ENCODE results near the gene APOL5. TPM values are rescaled to one million over a fixed set of nuclear protein-coding genes. Genes with fewer than 3 reads are reported as not detected.

APOL5 gene
- total and polyA plus RNA-seq, 4 experiments from 2014 or later, result not detected

GRCh38 chr22:35769974-35770373 lies 52.3 kb downstream of the APOL5 start:
- H3K27ac ChIP-seq (ENCODE audit: low read depth, low read length), result no peak overlapping the region
- intact Hi-C loops (cut with micrococcal nuclease), result no loop called here
- CTCF ChIA-PET (ENCODE audit: partially characterized antibody), result no interaction called here
- H3K9me3 ChIP-seq (ENCODE audit: control insufficient read depth in 1 of 2, low read length in 2 of 2), result no peaks in the 10 kb centered on the region
- H3K4me3 Mint-ChIP-seq, result no peak overlapping the region
- no peaks in the 10 kb centered on the region for H3K27me3 ChIP-seq (ENCODE audit: insufficient read depth, low read length)
- no peak overlapping the region for H3K27ac Mint-ChIP-seq
- no peak overlapping the region for H3K4me3 ChIP-seq (ENCODE audit: low read length in 2 of 2)
- no peaks in the 10 kb centered on the region for H3K36me3 Mint-ChIP-seq
- POLR2A ChIA-PET (ENCODE audit: partially characterized antibody), result no interaction called here
- H3K4me1 ChIP-seq (ENCODE audit: insufficient read depth, low read length), result no peaks in the 10 kb centered on the region
- H3K4me1 Mint-ChIP-seq, result peaks cover 0 to 1% (median 0%) of the 10 kb centered on the region in 4 donors
- no peak for DNase-seq
- H3K36me3 ChIP-seq (ENCODE audit: insufficient read depth, low read length), result no peaks in the 10 kb centered on the region
- peaks cover 3 to 5% of the 10 kb centered on the region in 2 donors for H3K27me3 Mint-ChIP-seq
- peaks cover 0 to 2% (median 0%) of the 10 kb centered on the region in 8 donors for H3K9me3 Mint-ChIP-seq

GRCh38 chr22:35775339-35775738 lies 57.7 kb downstream of the APOL5 start:
- POLR2A ChIA-PET (ENCODE audit: partially characterized antibody), result no interaction called here
- no peak for DNase-seq
- Mint-ChIP-seq H3K4me3 (no peak overlapping the region), H3K27ac (no peak overlapping the region), H3K36me3 (no peaks in the 10 kb centered on the region), H3K27me3 (peaks cover 3% of the 10 kb centered on the region in 2 donors), H3K4me1 (peaks cover 0 to 1% (median 0%) of the 10 kb centered on the region in 4 donors), H3K9me3 (no peaks in the 10 kb centered on the region)
- Histone ChIP-seq H3K27ac (ENCODE audit: low read depth, low read length) (no peak overlapping the region), H3K9me3 (ENCODE audit: control insufficient read depth in 1 of 2, low read length in 2 of 2) (no peaks in the 10 kb centered on the region), H3K4me3 (ENCODE audit: low read length in 2 of 2) (no peak overlapping the region), H3K4me1 (ENCODE audit: insufficient read depth, low read length) (no peaks in the 10 kb centered on the region), H3K36me3 (ENCODE audit: insufficient read depth, low read length) (no peaks in the 10 kb centered on the region), H3K27me3 (ENCODE audit: insufficient read depth, low read length) (no peaks in the 10 kb centered on the region)
- CTCF ChIA-PET (ENCODE audit: partially characterized antibody), result no interaction called here
- intact Hi-C loops (cut with micrococcal nuclease), result no loop called here

GRCh38 chr22:35777335-35777975 lies 59.8 kb downstream of the APOL5 start:
- CTCF ChIA-PET (ENCODE audit: partially characterized antibody), result no interaction called here
- H3K36me3 Mint-ChIP-seq, result no peaks in the 10 kb centered on the region

More at GRCh38 chr22:35777335-35777975, 59.8 kb downstream of the APOL5 start:
- Histone ChIP-seq H3K4me3 (ENCODE audit: low read length in 2 of 2) (no peak overlapping the region), H3K4me1 (ENCODE audit: insufficient read depth, low read length) (no peaks in the 10 kb centered on the region), H3K27ac (ENCODE audit: low read depth, low read length) (no peak overlapping the region), H3K27me3 (ENCODE audit: insufficient read depth, low read length) (no peaks in the 10 kb centered on the region), H3K36me3 (ENCODE audit: insufficient read depth, low read length) (no peaks in the 10 kb centered on the region), H3K9me3 (ENCODE audit: control insufficient read depth in 1 of 2, low read length in 2 of 2) (no peaks in the 10 kb centered on the region)
- Mint-ChIP-seq H3K27ac (no peak overlapping the region), H3K9me3 (no peaks in the 10 kb centered on the region), H3K4me1 (no peaks in the 10 kb centered on the region), H3K4me3 (no peak overlapping the region), H3K27me3 (peaks cover 3 to 5% of the 10 kb centered on the region in 2 donors)
- intact Hi-C loops (cut with micrococcal nuclease), result no loop called here
- POLR2A ChIA-PET (ENCODE audit: partially characterized antibody), result no interaction called here
- DNase-seq, result no peak

Other genes with a start within 250 kb of the APOL5 start
- not detected for gene RASD2, start 177.0 kb upstream of the APOL5 start, total RNA-seq
- gene RASD2, start 177.0 kb upstream of the APOL5 start, polyA plus RNA-seq, result under 1 TPM in 1 of 2 donors, not detected in 1; 0.13 TPM
- not detected for gene MB, start 100.5 kb upstream of the APOL5 start, total RNA-seq
- not detected for gene MB, start 100.5 kb upstream of the APOL5 start, polyA plus RNA-seq
- 10 to 100 TPM; 50.6 to 52.0 TPM for gene APOL6, start 69.4 kb upstream of the APOL5 start, total RNA-seq
- gene APOL6, start 69.4 kb upstream of the APOL5 start, polyA plus RNA-seq, result 10 to 100 TPM in 1 of 2 donors, 1 to 10 TPM in 1; 8.5 to 24.1 TPM

All from CD4-positive, alpha-beta memory T cell (primary cell).